RKO (cell line): ENCODE measurements around the gene MTHFD2L.

Source experiments
- DNase-seq: peaks from one replicate; pipeline ENCODE4 v3.0.0-alpha.2; 2016; ENCODE audit warnings: low spot score

The MTHFD2L gene

DNA sequence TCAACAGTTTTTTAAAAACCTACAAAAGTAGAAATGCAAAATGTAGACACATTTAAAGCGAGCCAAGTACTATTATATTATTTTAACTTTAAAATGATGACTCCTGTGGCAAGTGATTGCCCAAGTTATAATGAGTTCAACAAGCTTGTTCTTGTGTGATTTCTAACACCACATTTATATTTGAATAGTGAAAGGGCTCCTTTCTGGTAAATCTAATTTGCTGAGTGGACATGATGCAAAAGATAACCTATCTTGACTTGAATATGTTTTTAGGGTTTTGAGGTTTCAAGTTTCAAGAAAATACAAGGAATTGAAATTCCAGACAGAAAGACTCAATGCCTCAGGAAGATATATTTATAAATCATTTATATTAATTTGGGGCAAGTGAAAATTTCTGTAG is 149.3 kb downstream of the MTHFD2L start:
- no peak for DNase-seq

DNA sequence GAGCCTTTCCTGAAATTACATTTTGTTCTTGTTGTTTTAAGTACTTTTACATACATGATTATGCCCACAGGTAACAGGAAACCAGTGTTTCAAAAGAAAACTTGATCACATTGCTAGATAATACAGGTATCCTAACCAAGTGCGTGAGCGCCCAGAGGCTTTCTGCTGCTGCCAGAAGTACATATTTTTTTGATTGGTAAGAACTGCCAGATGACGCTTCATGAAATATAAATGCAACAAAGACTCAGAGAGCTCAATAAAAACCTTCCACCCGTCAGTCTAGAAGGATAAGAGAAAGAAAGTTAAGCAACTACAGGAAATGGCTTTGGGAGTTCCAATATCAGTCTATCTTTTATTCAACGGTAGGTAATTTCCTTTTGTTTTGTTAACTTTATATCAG is 150.3 kb downstream of the MTHFD2L start, which contains the start of gene EPGN:
EPGN (plus strand) TSS at position 256 of the 400 bp plus-strand sequence; CDS start at position 320, 64 bp downstream.
- no peak for DNase-seq

DNA sequence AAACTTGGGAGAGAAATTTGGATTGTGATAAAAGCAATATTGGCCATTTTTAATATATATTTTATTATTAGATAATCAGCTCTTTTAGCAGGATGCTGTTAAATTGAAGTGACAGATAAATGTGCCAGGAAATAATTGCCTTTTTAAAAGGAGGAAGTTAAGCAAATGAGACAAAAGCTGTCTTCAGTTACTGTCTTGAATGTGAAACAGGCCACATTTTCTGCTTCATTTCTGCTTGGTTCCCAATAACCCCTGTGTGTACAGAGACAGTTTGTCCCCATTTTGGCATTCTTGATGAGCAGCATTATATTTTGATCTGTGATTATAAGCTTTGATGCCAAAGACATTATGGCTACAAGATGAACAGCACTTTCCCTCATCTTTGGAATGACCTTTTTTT is 151.3 kb downstream of the MTHFD2L start:
- DNase-seq = no peak

DNA sequence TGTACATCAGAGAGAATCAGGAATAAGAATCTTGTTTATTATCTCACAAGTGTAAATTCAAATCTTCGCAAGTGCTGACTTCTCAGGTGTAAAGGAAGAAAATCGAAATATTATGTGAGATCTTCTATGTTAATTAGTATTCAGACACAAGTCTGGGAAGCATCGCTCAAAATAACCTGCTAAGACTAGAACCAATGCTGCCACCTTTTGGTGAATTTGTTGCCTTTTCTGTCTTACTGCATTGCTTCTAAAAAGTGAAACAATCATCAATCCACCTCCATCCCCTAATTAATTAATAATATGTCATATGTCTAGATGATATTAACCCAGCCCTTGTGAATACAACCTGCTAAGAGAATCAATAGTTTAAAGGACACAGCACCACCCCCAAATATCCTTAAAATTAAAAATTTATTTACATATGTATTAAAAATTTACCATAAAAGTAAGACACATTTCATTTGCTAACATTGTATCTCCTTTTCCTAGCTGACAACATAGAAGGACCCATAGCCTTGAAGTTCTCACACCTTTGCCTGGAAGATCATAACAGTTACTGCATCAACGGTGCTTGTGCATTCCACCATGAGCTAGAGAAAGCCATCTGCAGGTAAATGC is 153.9 kb downstream of the MTHFD2L start:
- peak; percentile 74 for DNase-seq

GRCh38 chr4:74314329-74314728 is 156.4 kb downstream of the MTHFD2L start:
- DNase-seq = no peak

- no peak for DNase-seq
Measured at GRCh38 chr4:74314944-74315343, 157.0 kb downstream of the MTHFD2L start.

- no peak for DNase-seq
Measured at GRCh38 chr4:74315376-74315775, 157.5 kb downstream of the MTHFD2L start.

GRCh38 chr4:74316397-74316796 is 158.5 kb downstream of the MTHFD2L start:
- no peak for DNase-seq

DNA sequence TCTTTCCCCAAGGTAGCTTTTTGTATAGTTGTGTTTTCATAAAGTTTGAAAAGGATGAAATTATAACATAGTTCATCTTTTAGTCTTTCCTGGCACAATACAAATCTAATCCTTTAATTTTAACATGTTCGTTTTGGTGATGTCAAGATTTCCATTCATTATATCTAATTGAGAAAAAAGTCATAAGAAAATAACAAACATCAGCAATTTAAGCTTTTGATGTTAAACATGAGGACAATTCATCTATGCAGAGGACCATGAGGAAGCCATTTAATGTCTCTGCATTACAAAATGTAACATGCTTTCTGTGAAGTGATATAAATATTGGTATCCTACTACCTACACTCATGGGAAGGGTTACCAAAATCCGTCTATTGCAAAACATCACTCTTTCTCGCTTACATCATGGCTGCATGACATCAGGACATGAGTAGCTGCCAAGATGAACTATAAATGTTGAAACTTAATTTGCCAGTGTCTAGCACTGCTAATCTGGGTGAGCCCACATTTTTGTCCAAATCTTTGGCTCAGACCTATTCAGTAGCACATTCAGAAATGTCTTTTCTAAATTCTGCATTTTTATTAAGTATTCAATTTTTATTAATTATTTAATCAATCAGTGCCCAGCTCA is 159.8 kb downstream of the MTHFD2L start:
- no peak for DNase-seq

DNA sequence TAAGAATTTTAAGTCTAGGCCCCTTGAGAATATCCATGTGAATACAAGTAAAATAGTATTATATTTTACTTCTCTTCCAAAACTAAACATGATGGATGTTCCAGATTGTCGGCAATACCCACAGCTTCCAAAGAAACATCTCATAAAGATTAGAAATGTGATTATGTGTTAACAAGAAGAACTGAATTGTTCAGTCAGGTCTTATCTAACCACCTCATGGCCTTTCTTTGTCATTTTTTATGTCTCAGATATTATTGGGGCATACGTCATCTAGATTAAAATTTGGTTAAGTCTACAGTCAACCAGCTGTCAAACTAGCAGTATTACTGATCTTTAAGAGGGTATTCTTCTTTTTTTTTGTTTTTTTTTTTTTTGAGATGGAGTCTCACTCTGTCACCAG is 160.4 kb downstream of the MTHFD2L start:
- no peak for DNase-seq

DNA sequence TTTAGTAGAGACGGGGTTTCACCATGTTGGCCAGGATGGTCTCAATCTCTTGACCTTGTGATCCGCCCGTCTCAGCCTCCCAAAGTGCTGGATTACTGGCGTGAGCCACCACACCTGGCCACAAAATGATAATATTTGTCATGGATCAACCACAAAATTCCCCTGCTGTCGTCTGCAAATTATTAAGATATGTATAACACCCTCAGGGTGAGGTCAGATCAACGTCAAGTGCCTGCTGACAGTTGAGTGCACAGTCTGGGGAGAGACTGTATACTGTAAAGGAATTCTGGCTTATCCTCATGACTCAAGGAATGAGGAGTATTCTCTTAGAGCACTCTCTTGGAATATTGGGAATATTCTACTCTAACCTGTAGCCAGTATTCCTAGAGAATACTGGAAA is 161.6 kb downstream of the MTHFD2L start:
- no peak for DNase-seq

DNA sequence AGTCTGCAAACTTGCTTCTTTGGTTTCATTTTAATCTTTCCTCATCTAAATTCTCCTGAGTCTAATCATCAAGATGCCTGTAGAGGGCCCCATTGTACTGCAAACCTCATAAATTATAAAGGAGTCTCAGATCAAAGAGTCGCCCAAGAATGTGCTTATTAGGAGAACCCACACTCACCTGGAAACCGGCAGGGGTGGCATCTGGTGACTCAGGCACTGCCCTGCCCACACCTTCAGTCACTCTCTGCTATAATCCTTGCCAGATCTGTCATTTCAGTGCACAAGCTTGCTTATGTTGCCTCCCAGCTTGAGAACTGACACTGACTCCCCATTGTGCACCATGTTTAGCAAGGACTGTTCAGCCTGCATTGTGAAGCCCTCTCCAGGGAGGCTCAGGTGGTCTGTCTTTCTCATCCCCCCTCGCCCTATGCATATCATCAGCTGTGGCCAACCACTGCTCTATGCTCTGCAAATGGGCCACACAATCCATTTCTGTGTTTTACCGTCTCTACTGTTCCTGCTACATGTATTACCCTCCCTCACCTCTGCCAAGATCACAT is 162.7 kb downstream of the MTHFD2L start:
- peak; percentile 79 for DNase-seq

GRCh38 chr4:74322301-74322700 is 164.4 kb downstream of the MTHFD2L start:
- DNase-seq = no peak

GRCh38 chr4:74323663-74324062 is 165.7 kb downstream of the MTHFD2L start:
- DNase-seq = no peak

GRCh38 chr4:74324262-74324661 is 166.3 kb downstream of the MTHFD2L start:
- no peak for DNase-seq

DNA sequence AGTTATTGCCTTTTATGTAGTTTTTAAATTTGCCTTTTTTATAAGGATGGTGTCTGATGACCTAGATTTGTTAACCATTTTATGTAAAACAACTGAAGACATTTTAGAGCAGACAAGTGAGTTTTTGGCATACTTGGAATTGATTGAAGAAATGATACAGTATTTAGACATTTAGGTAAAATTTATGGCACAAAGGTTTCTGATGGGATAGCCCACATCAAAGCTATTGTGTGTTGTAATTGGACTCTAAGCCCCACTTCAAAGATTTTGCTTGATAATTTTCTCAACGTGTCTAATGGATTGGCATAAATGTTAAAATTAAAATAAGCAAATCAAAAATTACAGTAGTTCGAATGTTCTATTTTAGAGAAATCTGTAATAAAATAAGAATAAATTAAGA is 168.0 kb downstream of the MTHFD2L start:
- DNase-seq = no peak

- no peak for DNase-seq
Measured at GRCh38 chr4:74327762-74328161, 169.8 kb downstream of the MTHFD2L start.

DNA sequence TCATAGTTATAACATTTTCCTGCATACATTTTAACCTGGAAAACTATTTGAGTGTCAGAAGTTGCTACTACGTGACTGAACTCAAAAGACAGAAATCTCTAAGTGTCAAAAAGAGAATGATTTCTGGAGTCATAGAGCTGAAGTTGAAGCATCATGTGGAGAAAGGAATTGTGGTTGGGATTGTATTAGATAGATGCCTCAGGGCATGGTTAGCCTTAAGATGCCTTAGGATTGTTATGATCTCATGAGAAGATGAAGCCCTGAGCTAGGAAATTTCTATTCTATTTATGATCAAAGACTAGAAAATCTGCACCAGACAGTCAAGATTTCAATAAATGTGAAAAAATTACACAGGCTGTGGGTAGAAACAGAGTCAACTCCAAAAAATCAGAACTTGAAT is 170.6 kb downstream of the MTHFD2L start:
- DNase-seq = no peak

DNA sequence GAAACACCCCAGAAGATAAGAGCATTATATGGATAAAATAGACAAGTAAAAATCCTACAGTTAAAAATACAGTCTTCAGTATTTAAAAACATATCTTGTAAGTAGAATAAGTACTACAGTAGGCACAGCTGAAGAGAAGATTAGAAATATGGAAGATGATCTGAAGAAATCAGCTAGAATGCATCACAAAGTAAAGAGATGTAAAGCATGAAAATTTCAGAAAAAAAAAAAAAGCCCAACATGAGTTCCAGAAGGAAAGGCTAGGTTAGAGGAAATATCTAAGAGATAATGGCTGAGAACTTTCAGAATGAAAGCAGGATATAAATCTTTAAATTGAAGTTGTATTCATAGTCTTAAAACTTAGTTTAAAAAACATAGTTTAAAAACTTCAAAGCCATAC is 171.4 kb downstream of the MTHFD2L start:
- DNase-seq = no peak

DNA sequence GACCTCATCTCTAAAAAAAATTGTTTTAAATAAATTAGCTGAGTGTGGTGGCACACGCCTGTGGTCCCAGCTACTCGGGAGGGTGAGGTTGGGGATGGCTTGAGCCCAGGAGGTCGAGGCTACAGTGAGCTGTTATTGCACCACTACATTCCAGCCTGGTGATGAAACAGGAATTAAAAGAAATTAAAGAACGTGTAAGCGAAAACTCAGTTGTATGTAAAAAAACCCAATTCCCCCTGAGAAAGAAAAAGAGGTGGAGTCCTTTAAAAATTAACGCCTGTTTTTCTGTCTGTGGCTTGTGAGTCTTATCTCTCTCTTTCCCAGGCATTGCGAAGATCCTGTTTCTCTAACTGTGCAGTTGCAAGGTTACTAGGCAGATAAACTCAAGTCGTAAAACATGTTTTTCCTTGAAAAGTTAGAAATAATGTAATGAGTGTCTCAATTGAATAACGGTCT is 172.4 kb downstream of the MTHFD2L start:
- DNase-seq = no peak

DNA sequence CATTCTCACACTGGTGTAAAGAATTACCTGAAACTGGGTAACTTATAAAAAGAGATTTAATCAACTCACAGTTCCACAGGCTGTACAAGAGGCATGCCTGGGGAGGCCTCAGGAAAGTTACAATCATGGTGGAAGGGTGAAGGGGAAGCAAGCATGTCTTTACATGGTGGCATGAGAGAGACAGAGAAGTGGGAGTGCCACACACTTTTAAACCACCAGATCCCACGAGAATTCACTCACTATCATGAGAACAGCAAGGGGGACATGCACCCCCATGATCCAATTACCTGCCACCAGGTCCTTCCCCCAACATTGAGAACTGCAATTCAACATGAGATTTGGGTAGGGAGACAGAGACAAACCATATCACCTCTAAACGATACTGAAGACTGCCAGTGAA is 173.3 kb downstream of the MTHFD2L start:
- no peak for DNase-seq

GRCh38 chr4:74331944-74332343 is 174.0 kb downstream of the MTHFD2L start:
- DNase-seq = no peak

GRCh38 chr4:74334636-74335035 is 176.7 kb downstream of the MTHFD2L start:
- no peak for DNase-seq
